ENCODE measurements around the gene TRPM2. TPM values are rescaled to one million over a fixed set of nuclear protein-coding genes. Genes with fewer than 3 reads are reported as not detected.

Gene TRPM2
- total and polyA plus RNA-seq, 2 donors (not counting 1 experiment from before 2014, with no cell fraction given), result not detected

DNA sequence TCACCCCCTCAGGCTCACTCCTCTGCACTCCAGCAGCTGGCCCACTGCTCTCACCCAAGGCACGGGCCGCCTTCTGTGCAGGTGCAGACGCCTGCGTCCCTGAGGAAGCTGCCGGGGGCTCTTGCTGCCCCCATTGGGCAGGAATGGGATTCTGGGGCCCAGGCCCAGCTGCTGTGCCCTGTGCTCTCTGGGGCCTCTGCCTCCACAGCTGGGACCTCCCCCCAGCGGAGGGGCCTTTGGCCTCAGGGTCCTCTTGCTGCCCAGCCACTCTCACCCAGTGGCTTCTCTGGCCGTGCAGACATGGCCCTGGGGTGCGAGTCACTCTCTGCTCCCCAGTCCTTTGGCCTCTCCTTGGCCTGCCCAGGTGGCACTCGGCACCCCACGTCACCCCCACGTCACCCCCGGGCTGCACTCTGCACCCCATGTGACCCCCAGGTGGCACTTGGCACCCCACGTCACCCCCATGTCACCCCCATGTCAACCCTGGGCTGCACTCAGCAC lies 82.7 kb downstream of the TRPM2 start:
- no peaks in the 10 kb centered on the region for H3K4me1 ChIP-seq (ENCODE audit: control insufficient read depth, extremely low read depth, insufficient read depth, low read length)

DNA sequence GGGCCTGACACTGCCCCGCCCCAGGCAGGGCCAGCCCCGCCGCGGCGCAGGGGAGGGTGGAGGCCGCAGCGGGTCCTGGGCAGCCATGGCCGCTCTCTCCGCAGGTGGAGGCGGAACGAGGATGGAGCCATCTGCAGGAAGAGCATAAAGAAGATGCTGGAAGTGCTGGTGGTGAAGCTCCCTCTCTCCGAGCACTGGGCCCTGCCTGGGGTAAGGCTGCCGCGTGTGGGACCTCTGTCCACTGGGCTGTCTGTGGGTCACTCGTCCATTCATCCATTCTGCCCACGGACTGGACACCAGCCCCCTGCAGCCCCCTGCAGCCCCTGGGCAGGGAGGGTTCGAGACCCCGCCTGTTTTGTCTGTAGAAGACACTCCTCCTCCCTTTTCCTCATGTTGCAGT lies 83.5 kb downstream of the TRPM2 start:
- no peak overlapping the region for H3K9ac ChIP-seq (ENCODE audit: insufficient read depth, low read length)
- no peak overlapping the region for H3K4me3 ChIP-seq (replicated peaks in 1 of 4; ENCODE audit: control extremely low read depth in 1 of 4, insufficient read depth in 1 of 4, low read depth in 3 of 4, low read length in 4 of 4)
- no peak overlapping the region for H2AFZ ChIP-seq (ENCODE audit: low read length)
- no peak overlapping the region for H3K27ac ChIP-seq (ENCODE audit: insufficient read depth, low read length)
- no peaks in the 10 kb centered on the region for H4K20me1 ChIP-seq (ENCODE audit: control insufficient read depth, extremely low read depth, insufficient read depth, low read length)
- no peaks in the 10 kb centered on the region for H3K9me3 ChIP-seq (ENCODE audit: control insufficient read depth, insufficient read depth, low read depth, low read length)
- no peak for DNase-seq (ENCODE audit: low read depth in 2 of 2)
- H3K27me3 ChIP-seq (ENCODE audit: control insufficient read depth, insufficient read depth, low read length), result no peaks in the 10 kb centered on the region
- no peaks in the 10 kb centered on the region for H3K4me1 ChIP-seq (ENCODE audit: control insufficient read depth, extremely low read depth, insufficient read depth, low read length)
- H3K36me3 ChIP-seq (ENCODE audit: control insufficient read depth, insufficient read depth, low read length), result no peaks in the 10 kb centered on the region
- no peaks in the 10 kb centered on the region for H3K79me2 ChIP-seq (ENCODE audit: control insufficient read depth, insufficient read depth, low read length)
- no peak overlapping the region for H3K4me2 ChIP-seq (ENCODE audit: extremely low read depth, insufficient read depth, low read length)
- TF ChIP-seq, protein P1, sequence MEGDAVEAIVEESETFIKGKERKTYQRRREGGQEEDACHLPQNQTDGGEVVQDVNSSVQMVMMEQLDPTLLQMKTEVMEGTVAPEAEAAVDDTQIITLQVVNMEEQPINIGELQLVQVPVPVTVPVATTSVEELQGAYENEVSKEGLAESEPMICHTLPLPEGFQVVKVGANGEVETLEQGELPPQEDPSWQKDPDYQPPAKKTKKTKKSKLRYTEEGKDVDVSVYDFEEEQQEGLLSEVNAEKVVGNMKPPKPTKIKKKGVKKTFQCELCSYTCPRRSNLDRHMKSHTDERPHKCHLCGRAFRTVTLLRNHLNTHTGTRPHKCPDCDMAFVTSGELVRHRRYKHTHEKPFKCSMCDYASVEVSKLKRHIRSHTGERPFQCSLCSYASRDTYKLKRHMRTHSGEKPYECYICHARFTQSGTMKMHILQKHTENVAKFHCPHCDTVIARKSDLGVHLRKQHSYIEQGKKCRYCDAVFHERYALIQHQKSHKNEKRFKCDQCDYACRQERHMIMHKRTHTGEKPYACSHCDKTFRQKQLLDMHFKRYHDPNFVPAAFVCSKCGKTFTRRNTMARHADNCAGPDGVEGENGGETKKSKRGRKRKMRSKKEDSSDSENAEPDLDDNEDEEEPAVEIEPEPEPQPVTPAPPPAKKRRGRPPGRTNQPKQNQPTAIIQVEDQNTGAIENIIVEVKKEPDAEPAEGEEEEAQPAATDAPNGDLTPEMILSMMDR (conservative IDR thresholded peaks at IDR 0.05 in 1 of 2, IDR thresholded peaks at IDR 0.05 in 1 of 2; ENCODE audit: low read depth in 1 of 2, low read length in 2 of 2), result no peak
- TF ChIP-seq EZH2 (IDR thresholded peaks at IDR 0.05; ENCODE audit: low read length, missing control alignments), result no peak

More for the DNA sequence above, 82.7 kb downstream of the TRPM2 start:
- Histone ChIP-seq H3K9ac (ENCODE audit: insufficient read depth, low read length) (no peak overlapping the region), H2AFZ (ENCODE audit: low read length) (no peak overlapping the region), H3K36me3 (ENCODE audit: control insufficient read depth, insufficient read depth, low read length) (no peaks in the 10 kb centered on the region), H3K4me3 (replicated peaks in 1 of 4; ENCODE audit: control extremely low read depth in 1 of 4, insufficient read depth in 1 of 4, low read depth in 3 of 4, low read length in 4 of 4) (no peak overlapping the region), H4K20me1 (ENCODE audit: control insufficient read depth, extremely low read depth, insufficient read depth, low read length) (no peaks in the 10 kb centered on the region), H3K27ac (ENCODE audit: insufficient read depth, low read length) (no peak overlapping the region), H3K27me3 (ENCODE audit: control insufficient read depth, insufficient read depth, low read length) (no peaks in the 10 kb centered on the region), H3K9me3 (ENCODE audit: control insufficient read depth, insufficient read depth, low read depth, low read length) (no peaks in the 10 kb centered on the region), H3K79me2 (ENCODE audit: control insufficient read depth, insufficient read depth, low read length) (no peaks in the 10 kb centered on the region), H3K4me2 (ENCODE audit: extremely low read depth, insufficient read depth, low read length) (no peak overlapping the region)
- TF ChIP-seq, protein P1 (conservative IDR thresholded peaks at IDR 0.05 in 1 of 2, IDR thresholded peaks at IDR 0.05 in 1 of 2; ENCODE audit: low read depth in 1 of 2, low read length in 2 of 2), result no peak
- TF ChIP-seq EZH2 (IDR thresholded peaks at IDR 0.05; ENCODE audit: low read length, missing control alignments), result no peak
- DNase-seq (ENCODE audit: low read depth in 2 of 2), result no peak

DNA sequence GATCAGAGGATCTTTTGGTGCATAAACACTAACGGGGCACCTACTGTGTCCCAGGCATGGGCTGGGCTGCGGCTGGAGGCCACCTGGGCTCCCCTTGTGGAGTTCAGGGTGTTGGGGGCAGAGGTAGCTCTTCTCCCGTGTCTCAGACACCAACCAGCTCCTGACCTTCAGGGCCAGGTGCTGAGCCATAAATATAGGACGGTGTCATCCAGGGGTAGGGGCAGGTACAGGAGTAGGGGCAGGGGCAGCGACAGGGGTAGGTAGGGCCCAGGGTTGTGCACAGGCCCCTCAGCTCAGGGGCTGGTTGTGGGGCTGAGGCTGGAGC lies 83.9 kb downstream of the TRPM2 start:
- no peaks in the 10 kb centered on the region for H3K27me3 ChIP-seq (ENCODE audit: control insufficient read depth, insufficient read depth, low read length)
- no peak for DNase-seq (ENCODE audit: low read depth in 2 of 2)
- no peaks in the 10 kb centered on the region for H3K79me2 ChIP-seq (ENCODE audit: control insufficient read depth, insufficient read depth, low read length)
- no peak for TF ChIP-seq EZH2 (IDR thresholded peaks at IDR 0.05; ENCODE audit: low read length, missing control alignments)
- TF ChIP-seq, protein P1 (conservative IDR thresholded peaks at IDR 0.05 in 1 of 2, IDR thresholded peaks at IDR 0.05 in 1 of 2; ENCODE audit: low read depth in 1 of 2, low read length in 2 of 2), result no peak
- no peak overlapping the region for H3K9ac ChIP-seq (ENCODE audit: insufficient read depth, low read length)
- H3K36me3 ChIP-seq (ENCODE audit: control insufficient read depth, insufficient read depth, low read length), result no peaks in the 10 kb centered on the region
- H4K20me1 ChIP-seq (ENCODE audit: control insufficient read depth, extremely low read depth, insufficient read depth, low read length), result no peaks in the 10 kb centered on the region
- H3K27ac ChIP-seq (ENCODE audit: insufficient read depth, low read length), result no peak overlapping the region
- H3K4me1 ChIP-seq (ENCODE audit: control insufficient read depth, extremely low read depth, insufficient read depth, low read length), result no peaks in the 10 kb centered on the region
- H3K9me3 ChIP-seq (ENCODE audit: control insufficient read depth, insufficient read depth, low read depth, low read length), result no peaks in the 10 kb centered on the region
- no peak overlapping the region for H3K4me2 ChIP-seq (ENCODE audit: extremely low read depth, insufficient read depth, low read length)
- H2AFZ ChIP-seq (ENCODE audit: low read length), result no peak overlapping the region
- no peak overlapping the region for H3K4me3 ChIP-seq (replicated peaks in 1 of 4; ENCODE audit: control extremely low read depth in 1 of 4, insufficient read depth in 1 of 4, low read depth in 3 of 4, low read length in 4 of 4)
